AG09309 (cell line): ENCODE measurements around the gene WFDC10B.
"Not testable (repeated sequence)": the region's sequence is repeated elsewhere in the genome, so short reads cannot be mapped to it uniquely, and the experiment has no call there.

ENCODE experiments used
- DNase-seq: peaks from one replicate; pipeline ENCODE4 v3.0.0-alpha.2; 2010; ENCODE audit warnings: low read depth
- H3K4me3 ChIP-seq: 2 replicates; pipeline ENCODE4 v1.5.1; 2011; ENCODE audit warnings: mild to moderate bottlenecking, low read depth, low read length, moderate library complexity; ENCODE audit not compliant: control insufficient read depth
- CTCF ChIP-seq: IDR thresholded peaks from 2 replicates; pipeline ENCODE4 v1.5.1; 2011; ENCODE audit warnings: mild to moderate bottlenecking, low read depth, low read length, inconsistent platforms; ENCODE audit not compliant: insufficient read depth, control insufficient read depth; ENCODE audit errors: missing control alignments

WFDC10B gene

GRCh38 chr20:45701104-45701503 is 3.7 kb downstream of the WFDC10B start:
- DNase-seq, result no peak
- TF ChIP-seq CTCF, result no peak
- no peak overlapping the region for H3K4me3 ChIP-seq

- no peak overlapping the region for H3K4me3 ChIP-seq
- no peak for DNase-seq
- TF ChIP-seq CTCF, result no peak
These were observed 9.3 kb downstream of the WFDC10B start for GRCh38 chr20:45695496-45695895.

GRCh38 chr20:45693346-45693745 is 11.5 kb downstream of the WFDC10B start:
- not testable (repeated sequence) for H3K4me3 ChIP-seq, DNase-seq

- H3K4me3 ChIP-seq, result no peak overlapping the region
- no peak for DNase-seq
- TF ChIP-seq CTCF, result peak; percentile 25
These were observed 18.9 kb downstream of the WFDC10B start for GRCh38 chr20:45685896-45686295.

GRCh38 chr20:45679650-45680049 is 25.2 kb downstream of the WFDC10B start:
- TF ChIP-seq CTCF, result no peak
- H3K4me3 ChIP-seq, result no peak overlapping the region
- no peak for DNase-seq

- DNase-seq, result no peak
- H3K4me3 ChIP-seq, result no peak overlapping the region
- TF ChIP-seq CTCF, result no peak
These were observed 32.1 kb downstream of the WFDC10B start for GRCh38 chr20:45672765-45673164.

GRCh38 chr20:45670139-45670538 is 34.7 kb downstream of the WFDC10B start, which contains the start of gene WFDC11:
WFDC11 (minus strand) TSS chr20:45670239; CDS start chr20:45650600, 19,639 bp downstream.
- no peak for TF ChIP-seq CTCF
- no peak within 1 kb of the TSS for H3K4me3 ChIP-seq
- no peak for DNase-seq

- DNase-seq, H3K4me3 ChIP-seq: not testable (repeated sequence)
These were observed 47.8 kb downstream of the WFDC10B start for GRCh38 chr20:45657038-45657437.

GRCh38 chr20:45651726-45652125 is 53.1 kb downstream of the WFDC10B start:
- not testable (repeated sequence) for H3K4me3 ChIP-seq, DNase-seq
